ENCODE results near the gene MYH4. TPM values are rescaled to one million over a fixed set of nuclear protein-coding genes. Genes with fewer than 3 reads are reported as not detected.

The MYH4 gene
- polyA plus RNA-seq, 1 of the 3 experiments (the other 2 are of a cell fraction), result not detected

GRCh38 chr17:10499950-10500349 is 30.6 kb upstream of the MYH4 start (continued):
- TF ChIP-seq, protein P1, sequence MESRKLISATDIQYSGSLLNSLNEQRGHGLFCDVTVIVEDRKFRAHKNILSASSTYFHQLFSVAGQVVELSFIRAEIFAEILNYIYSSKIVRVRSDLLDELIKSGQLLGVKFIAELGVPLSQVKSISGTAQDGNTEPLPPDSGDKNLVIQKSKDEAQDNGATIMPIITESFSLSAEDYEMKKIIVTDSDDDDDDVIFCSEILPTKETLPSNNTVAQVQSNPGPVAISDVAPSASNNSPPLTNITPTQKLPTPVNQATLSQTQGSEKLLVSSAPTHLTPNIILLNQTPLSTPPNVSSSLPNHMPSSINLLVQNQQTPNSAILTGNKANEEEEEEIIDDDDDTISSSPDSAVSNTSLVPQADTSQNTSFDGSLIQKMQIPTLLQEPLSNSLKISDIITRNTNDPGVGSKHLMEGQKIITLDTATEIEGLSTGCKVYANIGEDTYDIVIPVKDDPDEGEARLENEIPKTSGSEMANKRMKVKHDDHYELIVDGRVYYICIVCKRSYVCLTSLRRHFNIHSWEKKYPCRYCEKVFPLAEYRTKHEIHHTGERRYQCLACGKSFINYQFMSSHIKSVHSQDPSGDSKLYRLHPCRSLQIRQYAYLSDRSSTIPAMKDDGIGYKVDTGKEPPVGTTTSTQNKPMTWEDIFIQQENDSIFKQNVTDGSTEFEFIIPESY (IDR thresholded peaks at IDR 0.05; ENCODE audit: borderline replicate concordance, low read depth), result no peak
- TF ChIP-seq TCF12 (IDR thresholded peaks at IDR 0.05) (no peak), MXI1 (IDR thresholded peaks at IDR 0.05; ENCODE audit: low read depth, low read length) (no peak), NFIC (IDR thresholded peaks at IDR 0.05; ENCODE audit: borderline replicate concordance) (no peak), SMC3 (IDR thresholded peaks at IDR 0.05; ENCODE audit: low read depth, low read length) (no peak), RXRA (IDR thresholded peaks at IDR 0.05; ENCODE audit: borderline replicate concordance, low read depth) (no peak)
- TF ChIP-seq, protein P2, sequence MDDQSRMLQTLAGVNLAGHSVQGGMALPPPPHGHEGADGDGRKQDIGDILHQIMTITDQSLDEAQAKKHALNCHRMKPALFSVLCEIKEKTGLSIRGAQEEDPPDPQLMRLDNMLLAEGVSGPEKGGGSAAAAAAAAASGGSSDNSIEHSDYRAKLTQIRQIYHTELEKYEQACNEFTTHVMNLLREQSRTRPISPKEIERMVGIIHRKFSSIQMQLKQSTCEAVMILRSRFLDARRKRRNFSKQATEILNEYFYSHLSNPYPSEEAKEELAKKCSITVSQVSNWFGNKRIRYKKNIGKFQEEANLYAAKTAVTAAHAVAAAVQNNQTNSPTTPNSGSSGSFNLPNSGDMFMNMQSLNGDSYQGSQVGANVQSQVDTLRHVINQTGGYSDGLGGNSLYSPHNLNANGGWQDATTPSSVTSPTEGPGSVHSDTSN (IDR thresholded peaks at IDR 0.05), result no peak

- Histone ChIP-seq H3K9me3 (no peaks in the 10 kb centered on the region), H3K27ac (ENCODE audit: low read depth in 2 of 2, low read length in 1 of 2) (no peak overlapping the region), H3K79me2 (ENCODE audit: insufficient read depth) (no peaks in the 10 kb centered on the region), H3K4me3 (ENCODE audit: low read depth in 2 of 2, low read length in 1 of 2) (no peak overlapping the region), H3K9me2 (no peaks in the 10 kb centered on the region), H3F3A (replicated peaks; ENCODE audit: insufficient read depth) (no peaks in the 10 kb centered on the region), H3K9ac (no peak overlapping the region), H3K36me3 (replicated peaks in 1 of 2; ENCODE audit: control insufficient read depth in 1 of 2, insufficient read depth in 2 of 2, low read length in 1 of 2) (no peaks in the 10 kb centered on the region), H2AFZ (ENCODE audit: low read depth) (no peak overlapping the region), H4K20me1 (ENCODE audit: insufficient read depth) (no peaks in the 10 kb centered on the region), H3K4me1 (ENCODE audit: control insufficient read depth in 1 of 2, insufficient read depth in 2 of 2, low read depth in 1 of 2, low read length in 1 of 2) (no peaks in the 10 kb centered on the region), H3K27me3 (ENCODE audit: insufficient read depth) (no peaks in the 10 kb centered on the region), H3K4me2 (no peak overlapping the region)
- no peak for DNase-seq
- 13% methylated on average over 2 of the region's 2 CpGs for WGBS (ENCODE audit: low lambda C conversion rate)
- POLR2A ChIA-PET, result no interaction called here
- CTCF ChIA-PET, result interaction anchor here (0.7 kb wide), 1 partner anchor 18 kb away, joined by 3 read pairs; no protein-coding TSS in a partner anchor
- TF ChIP-seq TCF12 (IDR thresholded peaks at IDR 0.05), result no peak
- no peak for TF ChIP-seq SIN3A (IDR thresholded peaks at IDR 0.05; ENCODE audit: borderline replicate concordance, low read depth, low read length)
- TF ChIP-seq TEAD4 (IDR thresholded peaks at IDR 0.05; ENCODE audit: borderline replicate concordance, insufficient read depth), result no peak
- no peak for TF ChIP-seq MXI1 (IDR thresholded peaks at IDR 0.05; ENCODE audit: low read depth, low read length)
- TF ChIP-seq JUND (IDR thresholded peaks at IDR 0.05), result no peak
- no peak for TF ChIP-seq REST (IDR thresholded peaks at IDR 0.05; ENCODE audit: low read depth, low read length)
- TF ChIP-seq, protein P3, sequence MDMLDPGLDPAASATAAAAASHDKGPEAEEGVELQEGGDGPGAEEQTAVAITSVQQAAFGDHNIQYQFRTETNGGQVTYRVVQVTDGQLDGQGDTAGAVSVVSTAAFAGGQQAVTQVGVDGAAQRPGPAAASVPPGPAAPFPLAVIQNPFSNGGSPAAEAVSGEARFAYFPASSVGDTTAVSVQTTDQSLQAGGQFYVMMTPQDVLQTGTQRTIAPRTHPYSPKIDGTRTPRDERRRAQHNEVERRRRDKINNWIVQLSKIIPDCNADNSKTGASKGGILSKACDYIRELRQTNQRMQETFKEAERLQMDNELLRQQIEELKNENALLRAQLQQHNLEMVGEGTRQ (IDR thresholded peaks at IDR 0.05; ENCODE audit: borderline replicate concordance, low read depth, low read length), result no peak
- TF ChIP-seq EZH2phosphoT487 (IDR thresholded peaks at IDR 0.05; ENCODE audit: borderline replicate concordance, low read depth), result no peak
- TF ChIP-seq, protein P1 (IDR thresholded peaks at IDR 0.05; ENCODE audit: borderline replicate concordance, low read depth), result no peak
- no peak for TF ChIP-seq POLR2AphosphoS5 (IDR thresholded peaks at IDR 0.05; ENCODE audit: low read depth, low read length)
- TF ChIP-seq SMC3 (IDR thresholded peaks at IDR 0.05; ENCODE audit: low read depth, low read length), result no peak
- TF ChIP-seq GABPA (IDR thresholded peaks at IDR 0.05; ENCODE audit: low read depth), result no peak
- TF ChIP-seq FOSL2 (IDR thresholded peaks at IDR 0.05; ENCODE audit: borderline replicate concordance, low read depth), result no peak
- TF ChIP-seq USF1 (IDR thresholded peaks at IDR 0.05; ENCODE audit: borderline replicate concordance, low read depth), result no peak
- TF ChIP-seq ELF1 (IDR thresholded peaks at IDR 0.05), result no peak
- no peak for TF ChIP-seq EP300 (IDR thresholded peaks at IDR 0.05; ENCODE audit: borderline replicate concordance in 1 of 2, low read depth in 1 of 2, low read length in 1 of 2)
- no peak for TF ChIP-seq RFX5 (IDR thresholded peaks at IDR 0.05; ENCODE audit: low read length)
These were observed 22.6 kb upstream of the MYH4 start for GRCh38 chr17:10492004-10492403.

Data from SK-N-SH (cell line).